Activated CD8-positive, alpha-beta memory T cell treated with anti-CD3 and anti-CD28 coated beads, Interleukin-2, amount 50 U/mL, for 24 hours (primary cell): Measurements from ENCODE around the gene SKOR1.

Experiments used
- DNase-seq: peaks from one replicate; pipeline ENCODE4 v3.0.0-alpha.2; 2020; ENCODE audit errors: extremely low read depth

The SKOR1 gene

GRCh38 chr15:67853454-67853853 lies 28.1 kb downstream of the SKOR1 start:
- no peak for DNase-seq

- DNase-seq = no peak
Measured at GRCh38 chr15:67854358-67854757, 29.0 kb downstream of the SKOR1 start.

- DNase-seq = no peak
Measured at GRCh38 chr15:67855842-67856241, 30.5 kb downstream of the SKOR1 start.

- no peak for DNase-seq
Measured at GRCh38 chr15:67857220-67857619, 31.9 kb downstream of the SKOR1 start.

GRCh38 chr15:67859331-67859946 lies 34.1 kb downstream of the SKOR1 start:
- no peak for DNase-seq

GRCh38 chr15:67861983-67862382 lies 36.7 kb downstream of the SKOR1 start:
- no peak for DNase-seq

- no peak for DNase-seq
Measured at GRCh38 chr15:67862750-67863441, 37.6 kb downstream of the SKOR1 start.

- peak; percentile 24 for DNase-seq
Measured at GRCh38 chr15:67863442-67863987, 38.2 kb downstream of the SKOR1 start.

- no peak for DNase-seq
Measured at GRCh38 chr15:67865331-67865730, 40.0 kb downstream of the SKOR1 start.

- no peak for DNase-seq
Measured at GRCh38 chr15:67865766-67866165, 40.5 kb downstream of the SKOR1 start.

- DNase-seq = no peak
Measured at GRCh38 chr15:67869701-67870100, 44.4 kb downstream of the SKOR1 start.

- DNase-seq = no peak
Measured at GRCh38 chr15:67870868-67871408, 45.6 kb downstream of the SKOR1 start.

GRCh38 chr15:67873777-67874176 lies 48.5 kb downstream of the SKOR1 start:
- DNase-seq = no peak

- DNase-seq = no peak
Measured at GRCh38 chr15:67878712-67879206, 53.5 kb downstream of the SKOR1 start.

GRCh38 chr15:67879440-67880129 lies 54.3 kb downstream of the SKOR1 start:
- DNase-seq = no peak

GRCh38 chr15:67880651-67881182 lies 55.4 kb downstream of the SKOR1 start:
- DNase-seq = no peak

- no peak for DNase-seq
Measured at GRCh38 chr15:67882487-67883233, 57.4 kb downstream of the SKOR1 start.

- DNase-seq = no peak
Measured at GRCh38 chr15:67883234-67883773, 58.0 kb downstream of the SKOR1 start.

GRCh38 chr15:67884009-67884408 lies 58.7 kb downstream of the SKOR1 start:
- DNase-seq = no peak
